ENCODE data around the gene ERAP2.

Gene ERAP2

DNA sequence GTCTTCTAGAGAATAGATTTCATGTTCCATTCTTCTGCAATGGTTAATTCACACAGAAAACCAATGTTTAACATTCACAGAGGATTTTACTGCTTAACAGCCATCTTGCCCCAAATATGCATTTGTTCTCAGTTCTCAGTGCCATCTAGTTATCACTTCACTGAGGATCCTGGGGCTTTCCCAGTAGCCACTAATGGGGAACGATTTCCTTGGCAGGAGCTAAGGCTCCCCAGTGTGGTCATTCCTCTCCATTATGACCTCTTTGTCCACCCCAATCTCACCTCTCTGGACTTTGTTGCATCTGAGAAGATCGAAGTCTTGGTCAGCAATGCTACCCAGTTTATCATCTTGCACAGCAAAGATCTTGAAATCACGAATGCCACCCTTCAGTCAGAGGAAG lies 3.4 kb downstream of the ERAP2 start:
- no peak overlapping the region for H2BK15ac ChIP-seq (ENCODE audit: low read length)
- DNase-seq (ENCODE audit: low spot score): no peak

DNA sequence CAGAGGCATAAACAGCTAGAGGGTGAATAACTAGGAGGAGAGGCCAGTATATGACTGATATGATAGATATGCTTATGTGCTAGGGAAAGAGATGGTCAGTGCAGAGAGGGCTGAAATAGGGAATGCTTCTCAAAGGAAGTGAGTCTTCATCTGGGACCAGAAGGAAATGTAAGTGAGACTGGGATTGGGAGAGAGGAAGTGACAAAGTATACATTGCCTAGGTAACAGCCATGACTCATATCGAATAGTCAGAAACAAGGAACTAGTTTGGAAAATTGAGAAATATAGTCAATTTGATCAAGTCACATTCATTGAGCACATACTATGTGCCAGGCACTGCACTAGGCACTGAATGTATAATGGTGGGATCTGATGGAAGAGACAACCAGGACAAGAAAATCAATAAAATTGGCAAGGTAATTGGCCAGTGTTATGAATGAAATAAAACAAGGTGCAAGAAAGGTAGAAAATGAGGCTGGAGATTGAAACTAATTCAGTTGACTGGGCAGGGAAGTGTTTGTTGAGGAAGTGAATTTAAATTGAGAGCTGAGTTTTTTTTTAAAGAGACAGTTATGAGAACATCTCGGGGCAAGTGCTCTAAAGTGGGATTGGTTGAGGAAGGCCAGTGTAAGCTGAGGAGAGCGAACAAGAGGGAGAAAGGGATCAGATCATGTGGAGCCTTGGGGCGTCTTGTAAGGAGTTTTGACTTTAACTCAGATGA lies 4.3 kb downstream of the ERAP2 start:
- peaks cover 2 to 9% of the 10 kb centered on the region in 2 donors for H3K4me1 ChIP-seq (ENCODE audit: control insufficient read depth in 2 of 2, insufficient read depth in 1 of 2, low read depth in 1 of 2, low read length in 2 of 2)
- WGBS, 2 donors (ENCODE audit: extremely low coverage in 2 of 2, insufficient read length in 2 of 2, insufficient replicate concordance in 1 of 2): no CpG with 5 or more reads among the region's 4 CpGs
- no peak overlapping the region for H2BK120ac ChIP-seq (ENCODE audit: low read depth, low read length)
- H2AK5ac ChIP-seq (ENCODE audit: low read depth, low read length): no peak overlapping the region
- no peak overlapping the region for H3K14ac ChIP-seq (ENCODE audit: low read length)
- H3K36me3 ChIP-seq (replicated peaks in 1 of 2; ENCODE audit: control insufficient read depth in 2 of 2, insufficient read depth in 2 of 2, low read length in 2 of 2): no peaks in the 10 kb centered on the region
- H3K9me3 ChIP-seq (replicated peaks in 1 of 2; ENCODE audit: control insufficient read depth in 2 of 2, insufficient read depth in 1 of 2, low read depth in 1 of 2, low read length in 2 of 2): no peaks in the 10 kb centered on the region
- H3K27me3 ChIP-seq (ENCODE audit: control insufficient read depth in 3 of 3, insufficient read depth in 3 of 3, low read depth in 1 of 3, low read length in 3 of 3): no peaks in the 10 kb centered on the region
- no peak overlapping the region for H4K91ac ChIP-seq (ENCODE audit: low read depth, low read length, poor library complexity)
- no peak overlapping the region for H2AFZ ChIP-seq (ENCODE audit: low read length)
- no peaks in the 10 kb centered on the region for H3K79me1 ChIP-seq (ENCODE audit: low read depth, low read length)
- H3K9ac ChIP-seq (ENCODE audit: low read depth, low read length, poor library complexity): no peak overlapping the region
- no peak overlapping the region for H3K27ac ChIP-seq (replicated peaks; ENCODE audit: low read length)
- no peak overlapping the region for H2BK12ac ChIP-seq (ENCODE audit: low read length)
- H3K4ac ChIP-seq (ENCODE audit: low read length): no peak overlapping the region
- DNase-seq (ENCODE audit: low spot score): no peak
- H3K4me2 ChIP-seq (ENCODE audit: insufficient read depth, low read length, poor library complexity, severe bottlenecking): no peak overlapping the region
- H2BK15ac ChIP-seq (ENCODE audit: low read length): no peak overlapping the region
- no peak overlapping the region for H3K4me3 ChIP-seq (ENCODE audit: low read length in 2 of 2)
- no peak overlapping the region for H4K8ac ChIP-seq (ENCODE audit: low read depth, low read length)
- H3K23ac ChIP-seq (ENCODE audit: low read depth, low read length, poor library complexity): no peak overlapping the region
- H3K18ac ChIP-seq (ENCODE audit: low read length): no peak overlapping the region
- no peak overlapping the region for H2BK5ac ChIP-seq (ENCODE audit: low read length)

More for the DNA sequence above, 3.4 kb downstream of the ERAP2 start:
- Histone ChIP-seq H2BK5ac (ENCODE audit: low read length) (no peak overlapping the region), H3K4me2 (ENCODE audit: insufficient read depth, low read length, poor library complexity, severe bottlenecking) (no peak overlapping the region), H3K23ac (ENCODE audit: low read depth, low read length, poor library complexity) (no peak overlapping the region), H3K9me3 (replicated peaks in 1 of 2; ENCODE audit: control insufficient read depth in 2 of 2, insufficient read depth in 1 of 2, low read depth in 1 of 2, low read length in 2 of 2) (no peaks in the 10 kb centered on the region), H2BK12ac (ENCODE audit: low read length) (no peak overlapping the region), H2AFZ (ENCODE audit: low read length) (no peak overlapping the region), H2AK5ac (ENCODE audit: low read depth, low read length) (no peak overlapping the region), H3K4ac (ENCODE audit: low read length) (no peak overlapping the region), H2BK120ac (ENCODE audit: low read depth, low read length) (no peak overlapping the region), H3K4me3 (ENCODE audit: low read length in 2 of 2) (no peak overlapping the region), H3K27ac (replicated peaks; ENCODE audit: low read length) (no peak overlapping the region), H3K36me3 (replicated peaks in 1 of 2; ENCODE audit: control insufficient read depth in 2 of 2, insufficient read depth in 2 of 2, low read length in 2 of 2) (no peaks in the 10 kb centered on the region), H3K27me3 (ENCODE audit: control insufficient read depth in 3 of 3, insufficient read depth in 3 of 3, low read depth in 1 of 3, low read length in 3 of 3) (no peaks in the 10 kb centered on the region), H3K9ac (ENCODE audit: low read depth, low read length, poor library complexity) (no peak overlapping the region), H3K18ac (ENCODE audit: low read length) (no peak overlapping the region), H4K8ac (ENCODE audit: low read depth, low read length) (no peak overlapping the region), H4K91ac (ENCODE audit: low read depth, low read length, poor library complexity) (no peak overlapping the region), H3K14ac (ENCODE audit: low read length) (no peak overlapping the region), H3K79me1 (ENCODE audit: low read depth, low read length) (no peaks in the 10 kb centered on the region), H3K4me1 (ENCODE audit: control insufficient read depth in 2 of 2, insufficient read depth in 1 of 2, low read depth in 1 of 2, low read length in 2 of 2) (peaks cover 2 to 9% of the 10 kb centered on the region in 2 donors)
- no CpG with 5 or more reads among the region's 3 CpGs for WGBS, 2 donors (ENCODE audit: extremely low coverage in 2 of 2, insufficient read length in 2 of 2, insufficient replicate concordance in 1 of 2)

DNA sequence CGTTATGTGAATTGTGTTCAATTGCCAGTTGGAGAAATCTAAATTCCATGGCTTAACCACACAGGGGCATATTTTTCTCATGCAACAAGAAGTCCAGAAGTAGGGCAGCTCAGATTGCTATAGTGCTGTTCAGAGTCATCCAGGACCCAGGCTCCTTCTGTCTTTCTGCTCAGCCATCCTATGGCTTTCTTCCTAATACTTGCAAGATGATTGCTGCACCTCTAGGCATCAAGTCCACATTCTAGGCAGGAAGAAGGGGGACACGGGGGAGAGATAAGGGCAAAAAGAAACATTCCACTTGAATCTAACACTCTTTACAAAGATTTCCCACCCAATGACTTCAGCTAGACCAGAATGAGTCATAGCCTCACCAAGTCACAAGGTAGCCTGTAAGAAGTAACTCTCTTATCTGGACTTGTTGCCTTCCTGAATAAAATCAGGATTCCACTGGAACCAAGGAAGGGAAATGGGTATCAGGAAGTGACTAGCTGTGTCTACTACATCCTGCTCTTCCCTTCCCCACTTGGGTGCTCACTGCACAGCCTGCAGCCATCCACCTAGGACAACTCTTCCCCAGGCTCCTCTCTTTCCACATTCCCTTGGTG lies 5.3 kb downstream of the ERAP2 start:
- WGBS, 2 donors (ENCODE audit: extremely low coverage in 2 of 2, insufficient read length in 2 of 2, insufficient replicate concordance in 1 of 2): no CpG with 5 or more reads among the region's 2 CpGs
- Histone ChIP-seq H2AK5ac (ENCODE audit: low read depth, low read length) (no peak overlapping the region), H3K4ac (ENCODE audit: low read length) (no peak overlapping the region), H2BK5ac (ENCODE audit: low read length) (no peak overlapping the region), H3K23ac (ENCODE audit: low read depth, low read length, poor library complexity) (no peak overlapping the region), H2BK12ac (ENCODE audit: low read length) (no peak overlapping the region), H4K8ac (ENCODE audit: low read depth, low read length) (no peak overlapping the region), H4K91ac (ENCODE audit: low read depth, low read length, poor library complexity) (no peak overlapping the region), H3K27me3 (ENCODE audit: control insufficient read depth in 3 of 3, insufficient read depth in 3 of 3, low read depth in 1 of 3, low read length in 3 of 3) (no peaks in the 10 kb centered on the region), H2AFZ (ENCODE audit: low read length) (no peak overlapping the region), H3K4me1 (ENCODE audit: control insufficient read depth in 2 of 2, insufficient read depth in 1 of 2, low read depth in 1 of 2, low read length in 2 of 2) (peaks cover 0 to 4% of the 10 kb centered on the region in 2 donors), H3K79me1 (ENCODE audit: low read depth, low read length) (no peaks in the 10 kb centered on the region), H3K9ac (ENCODE audit: low read depth, low read length, poor library complexity) (no peak overlapping the region), H3K36me3 (replicated peaks in 1 of 2; ENCODE audit: control insufficient read depth in 2 of 2, insufficient read depth in 2 of 2, low read length in 2 of 2) (no peaks in the 10 kb centered on the region), H3K9me3 (replicated peaks in 1 of 2; ENCODE audit: control insufficient read depth in 2 of 2, insufficient read depth in 1 of 2, low read depth in 1 of 2, low read length in 2 of 2) (no peaks in the 10 kb centered on the region), H2BK15ac (ENCODE audit: low read length) (no peak overlapping the region), H3K14ac (ENCODE audit: low read length) (no peak overlapping the region), H3K4me3 (ENCODE audit: low read length in 2 of 2) (no peak overlapping the region), H2BK120ac (ENCODE audit: low read depth, low read length) (no peak overlapping the region), H3K18ac (ENCODE audit: low read length) (no peak overlapping the region), H3K4me2 (ENCODE audit: insufficient read depth, low read length, poor library complexity, severe bottlenecking) (no peak overlapping the region), H3K27ac (replicated peaks; ENCODE audit: low read length) (no peak overlapping the region)
- DNase-seq (ENCODE audit: low spot score): no peak

DNA sequence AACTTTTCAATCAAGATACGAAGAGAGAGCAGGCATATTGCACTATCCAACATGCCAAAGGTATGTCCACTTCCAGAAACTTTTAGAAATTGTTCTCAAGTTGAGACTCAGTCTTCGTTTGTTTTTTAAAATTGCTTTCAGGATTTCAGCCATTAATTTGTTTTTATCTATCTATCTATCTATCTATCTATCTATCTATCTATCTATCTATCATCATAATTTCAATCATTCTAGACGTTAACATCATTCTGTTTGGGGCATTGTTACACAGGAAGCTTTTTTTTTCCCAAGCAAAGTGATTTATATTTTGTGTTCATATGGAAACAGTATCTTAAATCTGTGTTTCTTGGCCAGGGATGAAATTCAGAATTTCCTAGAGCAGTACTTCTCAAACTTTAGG lies 7.6 kb downstream of the ERAP2 start:
- Histone ChIP-seq H3K9ac (ENCODE audit: low read depth, low read length, poor library complexity) (no peak overlapping the region), H3K36me3 (replicated peaks in 1 of 2; ENCODE audit: control insufficient read depth in 2 of 2, insufficient read depth in 2 of 2, low read length in 2 of 2) (no peaks in the 10 kb centered on the region), H3K18ac (ENCODE audit: low read length) (no peak overlapping the region), H3K4me1 (ENCODE audit: control insufficient read depth in 2 of 2, insufficient read depth in 1 of 2, low read depth in 1 of 2, low read length in 2 of 2) (peaks cover 0 to 4% of the 10 kb centered on the region in 2 donors), H3K4me3 (ENCODE audit: low read length in 2 of 2) (no peak overlapping the region), H3K27me3 (ENCODE audit: control insufficient read depth in 3 of 3, insufficient read depth in 3 of 3, low read depth in 1 of 3, low read length in 3 of 3) (no peaks in the 10 kb centered on the region), H2AK5ac (ENCODE audit: low read depth, low read length) (no peak overlapping the region), H3K27ac (replicated peaks; ENCODE audit: low read length) (no peak overlapping the region), H2BK15ac (ENCODE audit: low read length) (no peak overlapping the region), H2AFZ (ENCODE audit: low read length) (no peak overlapping the region), H3K79me1 (ENCODE audit: low read depth, low read length) (no peaks in the 10 kb centered on the region), H3K4me2 (ENCODE audit: insufficient read depth, low read length, poor library complexity, severe bottlenecking) (no peak overlapping the region), H4K91ac (ENCODE audit: low read depth, low read length, poor library complexity) (no peak overlapping the region), H4K8ac (ENCODE audit: low read depth, low read length) (no peak overlapping the region), H2BK5ac (ENCODE audit: low read length) (no peak overlapping the region), H3K23ac (ENCODE audit: low read depth, low read length, poor library complexity) (no peak overlapping the region), H2BK12ac (ENCODE audit: low read length) (no peak overlapping the region), H3K4ac (ENCODE audit: low read length) (no peak overlapping the region), H3K9me3 (replicated peaks in 1 of 2; ENCODE audit: control insufficient read depth in 2 of 2, insufficient read depth in 1 of 2, low read depth in 1 of 2, low read length in 2 of 2) (no peaks in the 10 kb centered on the region), H2BK120ac (ENCODE audit: low read depth, low read length) (no peak overlapping the region), H3K14ac (ENCODE audit: low read length) (no peak overlapping the region)
- DNase-seq (ENCODE audit: low spot score): no peak
- WGBS, 2 donors (ENCODE audit: extremely low coverage in 2 of 2, insufficient read length in 2 of 2, insufficient replicate concordance in 1 of 2): 100% methylated on average over 1 of the region's 3 CpGs; no CpG with 5 or more reads in 1 of the 2 donors
